Measurements from ENCODE around the gene CGNL1. TPM values are rescaled to one million over a fixed set of nuclear protein-coding genes. Genes with fewer than 3 reads are reported as not detected.

CGNL1 gene
- total RNA-seq, 4 donors from 2014 or later = 4.7 to 13.7 (median 7.3) TPM

- DNase-seq (ENCODE audit: low spot score) (no peak), ATAC-seq (ENCODE audit: low FRiP score) (no peak)
- no peak for TF ChIP-seq CTCF (IDR thresholded peaks at IDR 0.05)
Measured at GRCh38 chr15:57373882-57374276, 2.4 kb upstream of the CGNL1 start.

GRCh38 chr15:57376696-57377477 is 582 bp downstream of the CGNL1 start:
- DNase-seq (ENCODE audit: low spot score) = peak; percentile 32
- peak; percentile 80 for ATAC-seq (ENCODE audit: low FRiP score)
- no peak for TF ChIP-seq CTCF (IDR thresholded peaks at IDR 0.05)

- ATAC-seq (ENCODE audit: low FRiP score) = peak; percentile 29
- no peak for DNase-seq (ENCODE audit: low spot score)
- no peak for TF ChIP-seq CTCF (IDR thresholded peaks at IDR 0.05)
Measured at GRCh38 chr15:57377478-57377847, 1.2 kb downstream of the CGNL1 start.

GRCh38 chr15:57379487-57379886 is 3.2 kb downstream of the CGNL1 start:
- ATAC-seq (ENCODE audit: low FRiP score) = no peak
- TF ChIP-seq CTCF (IDR thresholded peaks at IDR 0.05) = no peak

GRCh38 chr15:57380854-57381253 is 4.5 kb downstream of the CGNL1 start:
- no peak for TF ChIP-seq CTCF (IDR thresholded peaks at IDR 0.05)
- DNase-seq (ENCODE audit: low spot score) (no peak), ATAC-seq (ENCODE audit: low FRiP score) (no peak)

More at GRCh38 chr15:57379487-57379886, 3.2 kb downstream of the CGNL1 start:
- no peak for DNase-seq (ENCODE audit: low spot score)

- no peak for ATAC-seq (ENCODE audit: low FRiP score)
- no peak for DNase-seq (ENCODE audit: low spot score)
- no peak for TF ChIP-seq CTCF (IDR thresholded peaks at IDR 0.05)
Measured at GRCh38 chr15:57382215-57382614, 5.9 kb downstream of the CGNL1 start.

- TF ChIP-seq CTCF (IDR thresholded peaks at IDR 0.05) = no peak
- ATAC-seq (ENCODE audit: low FRiP score) (no peak), DNase-seq (ENCODE audit: low spot score) (no peak)
Measured at GRCh38 chr15:57382969-57383368, 6.7 kb downstream of the CGNL1 start.
